ENCODE results near the gene CLIP4.

DNA sequence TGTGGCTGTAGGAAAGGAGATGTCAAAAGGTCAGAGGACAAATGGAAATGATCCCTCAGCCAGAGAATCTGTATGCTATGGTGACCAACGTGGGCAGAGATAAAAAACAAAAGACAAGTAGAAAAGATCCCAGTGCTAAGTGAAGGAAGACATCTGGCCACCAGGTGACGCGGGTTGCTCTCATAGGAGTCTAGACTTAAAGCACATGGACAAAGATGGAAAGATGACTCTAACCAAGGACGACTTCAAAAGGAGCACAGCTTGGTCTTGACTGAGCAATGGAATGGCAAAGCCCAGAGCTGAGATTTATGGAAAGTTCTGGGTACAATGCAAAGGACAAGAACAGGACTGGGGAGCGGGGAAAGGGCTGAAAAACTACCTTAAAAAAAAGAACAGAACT is 96.8 kb downstream of the CLIP4 start:
- TF ChIP-seq BHLHE40 (IDR thresholded peaks at IDR 0.05; ENCODE audit: borderline replicate concordance in 1 of 2, low read depth in 2 of 2, low read length in 1 of 2), result no peak
- TF ChIP-seq, protein P1, sequence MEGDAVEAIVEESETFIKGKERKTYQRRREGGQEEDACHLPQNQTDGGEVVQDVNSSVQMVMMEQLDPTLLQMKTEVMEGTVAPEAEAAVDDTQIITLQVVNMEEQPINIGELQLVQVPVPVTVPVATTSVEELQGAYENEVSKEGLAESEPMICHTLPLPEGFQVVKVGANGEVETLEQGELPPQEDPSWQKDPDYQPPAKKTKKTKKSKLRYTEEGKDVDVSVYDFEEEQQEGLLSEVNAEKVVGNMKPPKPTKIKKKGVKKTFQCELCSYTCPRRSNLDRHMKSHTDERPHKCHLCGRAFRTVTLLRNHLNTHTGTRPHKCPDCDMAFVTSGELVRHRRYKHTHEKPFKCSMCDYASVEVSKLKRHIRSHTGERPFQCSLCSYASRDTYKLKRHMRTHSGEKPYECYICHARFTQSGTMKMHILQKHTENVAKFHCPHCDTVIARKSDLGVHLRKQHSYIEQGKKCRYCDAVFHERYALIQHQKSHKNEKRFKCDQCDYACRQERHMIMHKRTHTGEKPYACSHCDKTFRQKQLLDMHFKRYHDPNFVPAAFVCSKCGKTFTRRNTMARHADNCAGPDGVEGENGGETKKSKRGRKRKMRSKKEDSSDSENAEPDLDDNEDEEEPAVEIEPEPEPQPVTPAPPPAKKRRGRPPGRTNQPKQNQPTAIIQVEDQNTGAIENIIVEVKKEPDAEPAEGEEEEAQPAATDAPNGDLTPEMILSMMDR (IDR thresholded peaks at IDR 0.05 in 2 of 3, conservative IDR thresholded peaks at IDR 0.05 in 1 of 3; ENCODE audit: control insufficient read depth in 2 of 3, extremely low read depth in 1 of 3, insufficient read depth in 1 of 3, low read depth in 3 of 3, low read length in 3 of 3), result no peak
- TF ChIP-seq POLR2A (IDR thresholded peaks at IDR 0.05; ENCODE audit: low read depth, low read length), result no peak
- TF ChIP-seq, protein P2, sequence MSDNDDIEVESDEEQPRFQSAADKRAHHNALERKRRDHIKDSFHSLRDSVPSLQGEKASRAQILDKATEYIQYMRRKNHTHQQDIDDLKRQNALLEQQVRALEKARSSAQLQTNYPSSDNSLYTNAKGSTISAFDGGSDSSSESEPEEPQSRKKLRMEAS (IDR thresholded peaks at IDR 0.05; ENCODE audit: low read depth, low read length), result no peak

Measured in GM12878 (cell line).